Measurements from ENCODE around the gene PTPA.

PTPA gene

DNA sequence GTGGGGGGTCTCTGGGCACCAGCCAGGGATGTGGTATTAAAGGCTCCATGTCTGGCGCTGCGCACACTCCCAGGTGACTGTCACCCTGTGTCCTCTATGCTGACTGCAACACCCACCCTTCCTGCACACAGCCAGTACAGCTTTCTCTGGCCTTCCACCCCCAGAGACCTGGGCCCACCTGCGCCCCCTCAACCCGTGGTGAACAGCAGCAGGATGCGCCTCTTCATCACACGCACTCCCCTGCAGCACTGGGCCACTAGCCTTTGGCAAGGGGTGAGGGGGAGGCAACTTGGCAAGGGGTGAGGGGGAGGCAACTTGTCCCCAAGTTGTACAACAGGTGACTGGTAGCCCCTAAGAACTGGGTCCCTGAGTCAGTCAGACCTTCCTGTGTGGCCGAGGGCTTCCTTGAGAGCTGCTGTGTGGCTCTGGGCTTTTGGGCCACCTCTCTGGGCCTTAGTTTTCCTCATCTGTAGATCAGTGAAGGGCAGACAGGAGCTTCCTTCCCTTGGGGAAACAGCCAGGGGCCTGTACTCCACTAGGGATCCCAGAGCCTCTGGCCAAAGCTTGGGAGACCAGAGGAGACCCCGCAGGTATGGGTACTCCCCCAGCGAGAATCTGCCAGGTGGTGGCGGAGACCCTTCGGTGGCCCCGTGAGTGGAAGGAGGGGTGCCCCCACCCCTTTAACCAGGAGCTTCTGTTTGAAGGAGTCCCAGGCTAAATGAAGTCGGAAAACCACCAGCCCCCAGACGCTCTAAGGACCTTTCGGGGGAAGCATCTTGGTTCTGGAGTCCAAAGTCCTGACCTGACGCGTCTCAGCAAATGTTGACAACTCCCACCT is 5.1 kb upstream of the PTPA start:
- TF ChIP-seq, protein P1, sequence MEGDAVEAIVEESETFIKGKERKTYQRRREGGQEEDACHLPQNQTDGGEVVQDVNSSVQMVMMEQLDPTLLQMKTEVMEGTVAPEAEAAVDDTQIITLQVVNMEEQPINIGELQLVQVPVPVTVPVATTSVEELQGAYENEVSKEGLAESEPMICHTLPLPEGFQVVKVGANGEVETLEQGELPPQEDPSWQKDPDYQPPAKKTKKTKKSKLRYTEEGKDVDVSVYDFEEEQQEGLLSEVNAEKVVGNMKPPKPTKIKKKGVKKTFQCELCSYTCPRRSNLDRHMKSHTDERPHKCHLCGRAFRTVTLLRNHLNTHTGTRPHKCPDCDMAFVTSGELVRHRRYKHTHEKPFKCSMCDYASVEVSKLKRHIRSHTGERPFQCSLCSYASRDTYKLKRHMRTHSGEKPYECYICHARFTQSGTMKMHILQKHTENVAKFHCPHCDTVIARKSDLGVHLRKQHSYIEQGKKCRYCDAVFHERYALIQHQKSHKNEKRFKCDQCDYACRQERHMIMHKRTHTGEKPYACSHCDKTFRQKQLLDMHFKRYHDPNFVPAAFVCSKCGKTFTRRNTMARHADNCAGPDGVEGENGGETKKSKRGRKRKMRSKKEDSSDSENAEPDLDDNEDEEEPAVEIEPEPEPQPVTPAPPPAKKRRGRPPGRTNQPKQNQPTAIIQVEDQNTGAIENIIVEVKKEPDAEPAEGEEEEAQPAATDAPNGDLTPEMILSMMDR (IDR thresholded peaks at IDR 0.05; ENCODE audit: extremely low read depth, missing control alignments): no peak
- no peak for DNase-seq (ENCODE audit: low spot score)

DNA sequence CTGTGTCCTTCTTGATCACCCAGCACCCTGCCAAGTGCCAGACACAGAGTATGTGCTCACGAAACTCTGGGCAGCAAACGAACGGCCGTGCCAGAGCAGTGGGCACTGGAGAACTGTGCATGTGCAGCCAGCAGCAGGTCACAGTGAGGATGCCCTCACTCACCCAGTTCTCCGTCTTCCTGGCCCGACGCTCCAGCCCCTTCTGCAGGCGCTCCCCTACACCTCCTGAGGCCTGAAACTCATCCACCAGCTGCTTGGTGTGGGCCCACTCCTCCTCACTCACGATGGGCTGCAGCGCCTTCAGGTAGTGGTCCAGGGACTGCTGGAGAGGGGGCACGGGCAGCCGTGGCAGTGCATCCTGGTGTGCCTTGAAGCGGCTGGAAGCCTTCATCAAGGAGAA is 3.6 kb upstream of the PTPA start:
- DNase-seq (ENCODE audit: low spot score): no peak
- TF ChIP-seq, protein P1 (IDR thresholded peaks at IDR 0.05; ENCODE audit: extremely low read depth, missing control alignments): no peak

DNA sequence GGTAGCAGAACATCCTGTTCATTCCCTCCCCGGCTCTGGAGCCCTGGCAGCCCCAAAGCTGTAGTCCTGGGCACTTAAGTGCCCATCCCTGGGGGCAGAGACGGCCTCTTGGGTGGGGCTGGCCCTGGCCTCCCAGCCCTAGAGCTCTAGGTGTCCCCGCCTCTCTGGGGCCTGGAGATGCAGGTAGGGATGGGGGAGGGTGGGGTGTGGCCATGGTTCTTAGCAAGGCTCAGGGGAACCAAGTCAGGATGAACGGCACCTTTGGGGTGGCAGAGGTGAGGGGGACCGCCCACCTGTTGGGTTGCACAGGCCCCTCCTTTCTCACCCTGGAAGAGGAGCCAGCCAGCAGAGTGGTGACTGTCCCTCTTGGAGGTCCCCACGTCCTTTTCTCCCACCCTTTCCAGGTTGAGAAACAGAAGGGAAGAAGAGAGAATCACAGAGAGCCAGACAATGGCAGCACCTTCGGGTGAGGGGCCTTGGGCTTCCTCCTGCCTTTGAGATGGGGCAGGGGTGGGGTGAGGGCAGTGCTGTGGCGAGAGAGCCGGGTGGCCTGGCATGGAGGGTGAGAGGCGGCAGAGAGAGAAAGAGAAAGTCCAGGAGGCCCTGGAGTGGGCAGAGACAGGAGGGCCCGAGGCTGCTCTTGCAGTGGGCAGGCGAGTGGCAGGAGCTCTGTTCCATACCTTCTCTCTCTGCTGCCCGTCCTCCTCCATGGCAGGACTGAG is 3.0 kb upstream of the PTPA start:
- TF ChIP-seq, protein P1 (IDR thresholded peaks at IDR 0.05; ENCODE audit: extremely low read depth, missing control alignments): no peak

DNA sequence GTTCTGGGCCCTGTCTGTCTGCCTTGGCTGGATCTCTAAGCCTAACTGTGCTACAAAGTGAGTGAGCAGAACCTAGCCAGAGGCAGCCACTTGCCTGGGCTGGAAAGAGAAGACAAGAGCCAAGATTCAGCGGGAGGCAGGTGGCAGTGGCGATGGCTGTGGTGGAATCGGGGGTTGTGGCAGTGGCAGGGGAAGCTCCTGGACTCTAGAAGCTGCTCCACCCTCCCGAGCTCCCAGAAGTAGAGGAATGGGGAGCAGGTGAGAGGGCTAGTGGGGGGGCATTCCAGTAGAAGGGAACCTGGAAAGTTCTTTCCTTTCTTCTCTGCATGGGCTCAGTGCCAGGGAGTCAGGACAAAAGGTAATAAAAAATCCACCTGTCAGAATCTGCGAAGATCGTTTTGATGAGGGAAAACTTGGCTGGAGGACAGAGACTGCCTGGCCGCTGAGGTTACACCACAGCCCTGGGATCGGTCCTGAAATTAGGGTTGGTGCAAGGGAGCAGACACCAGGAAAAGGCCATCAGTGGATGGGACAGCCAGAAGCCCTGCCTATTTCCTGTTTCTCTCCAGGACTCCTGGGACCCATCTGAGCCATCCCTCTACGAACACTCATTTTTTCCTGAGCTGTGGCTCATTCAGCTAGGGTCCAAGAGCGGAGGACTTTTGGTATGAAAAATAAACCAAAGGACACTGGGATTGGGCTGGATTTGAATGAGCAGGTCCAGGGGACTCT is 2.2 kb upstream of the PTPA start:
- TF ChIP-seq, protein P1 (IDR thresholded peaks at IDR 0.05; ENCODE audit: extremely low read depth, missing control alignments): no peak
- DNase-seq (ENCODE audit: low spot score): no peak

More for the DNA sequence above, 3.0 kb upstream of the PTPA start:
- DNase-seq (ENCODE audit: low spot score): no peak

DNA sequence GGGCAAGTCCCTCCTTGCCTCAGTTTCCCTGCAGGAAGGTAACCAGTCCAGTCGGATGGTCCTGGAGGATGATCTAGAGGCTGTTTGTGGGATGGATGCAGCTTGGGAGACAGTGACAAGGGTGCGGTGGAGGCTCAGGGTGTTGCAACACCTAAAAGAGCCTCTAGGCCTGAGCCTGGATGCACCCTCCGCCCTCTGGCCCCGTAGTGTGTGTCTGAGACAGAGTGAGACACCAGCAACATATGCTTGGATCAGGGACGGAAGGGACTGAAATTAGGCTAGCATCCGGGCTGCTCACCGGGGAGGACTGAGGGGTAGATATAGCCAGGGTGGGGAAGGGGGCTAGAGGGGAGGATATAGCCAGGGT is 1.7 kb upstream of the PTPA start:
- TF ChIP-seq, protein P1 (IDR thresholded peaks at IDR 0.05; ENCODE audit: extremely low read depth, missing control alignments): no peak
- DNase-seq (ENCODE audit: low spot score): no peak

DNA sequence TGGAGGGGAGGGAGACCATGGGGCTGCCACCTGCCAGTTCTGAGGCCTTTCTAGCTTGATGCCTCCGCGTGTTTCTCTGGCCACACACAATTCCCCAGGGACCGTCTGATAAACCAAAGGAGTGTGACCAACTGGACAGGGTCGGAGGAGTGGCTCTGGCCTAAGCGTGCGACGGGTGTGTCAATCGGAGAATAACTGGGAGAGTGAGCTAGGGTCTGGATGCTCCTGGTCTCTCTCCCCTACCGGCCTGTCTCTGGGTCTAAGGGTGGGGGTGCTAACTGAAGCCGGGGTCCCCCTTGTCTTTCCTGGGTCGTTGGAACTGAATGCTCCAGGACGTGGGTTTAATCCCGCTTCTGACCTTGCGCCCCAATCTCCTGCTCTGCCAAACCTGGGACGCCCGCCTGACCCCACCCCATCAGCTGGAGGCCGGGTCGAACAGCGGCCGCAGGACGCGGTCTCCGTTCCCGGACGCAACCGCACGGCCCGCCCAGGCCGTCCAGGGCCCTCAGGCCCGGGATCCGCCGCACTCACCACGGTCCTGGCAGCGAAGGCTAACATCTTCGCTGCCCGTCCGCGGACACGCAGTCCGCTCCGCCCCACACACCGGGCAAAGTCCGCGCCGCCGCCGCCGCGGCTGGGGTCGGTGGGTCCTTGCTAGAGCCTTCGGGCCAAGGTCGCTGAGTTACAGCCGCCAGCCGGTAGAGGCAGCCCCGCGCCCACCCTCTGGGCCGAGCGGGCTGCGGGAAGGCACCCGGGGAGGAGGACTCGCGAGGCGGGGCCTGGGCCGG is 1.1 kb upstream of the PTPA start:
- no peak for DNase-seq (ENCODE audit: low spot score)
- TF ChIP-seq, protein P1 (IDR thresholded peaks at IDR 0.05; ENCODE audit: extremely low read depth, missing control alignments): no peak
